ENCODE measurements around the gene SMPX.

The SMPX gene

DNA sequence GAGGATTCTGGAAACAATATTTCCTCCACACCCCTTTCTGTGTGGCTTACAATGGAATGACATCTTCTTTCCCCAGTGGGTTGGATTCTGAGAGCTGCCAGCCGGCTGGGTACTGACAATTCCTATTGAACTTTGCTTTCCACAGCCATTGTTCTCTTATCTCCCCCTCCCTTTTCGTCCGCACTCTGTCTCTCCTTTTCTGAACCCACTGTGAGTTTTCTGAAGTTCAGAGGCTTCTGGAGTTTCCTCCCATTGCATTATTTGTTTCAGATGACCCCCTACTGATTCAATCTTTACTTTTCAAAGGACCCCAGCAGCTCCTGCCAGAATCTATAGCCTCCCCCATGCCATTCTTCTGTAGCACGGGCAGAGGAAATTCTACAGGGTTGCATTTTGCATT is 10.4 kb downstream of the SMPX start:
- H3K9me3 ChIP-seq (replicated peaks in 1 of 11) = no peaks in the 10 kb centered on the region
- no peak overlapping the region for H3K4me2 ChIP-seq
- H3K4me3 ChIP-seq = no peak overlapping the region
- H4K20me1 ChIP-seq = no peaks in the 10 kb centered on the region
- H3K27ac ChIP-seq = no peak overlapping the region
- H3K36me3 ChIP-seq = no peaks in the 10 kb centered on the region
- no peak overlapping the region for H3K9ac ChIP-seq
- no peak for TF ChIP-seq Cebpa-rat (IDR thresholded peaks at IDR 0.05)
- no peaks in the 10 kb centered on the region; a peak in 2 of 20 replicates for H3K4me1 ChIP-seq
- H3K27me3 ChIP-seq = no peaks in the 10 kb centered on the region

DNA sequence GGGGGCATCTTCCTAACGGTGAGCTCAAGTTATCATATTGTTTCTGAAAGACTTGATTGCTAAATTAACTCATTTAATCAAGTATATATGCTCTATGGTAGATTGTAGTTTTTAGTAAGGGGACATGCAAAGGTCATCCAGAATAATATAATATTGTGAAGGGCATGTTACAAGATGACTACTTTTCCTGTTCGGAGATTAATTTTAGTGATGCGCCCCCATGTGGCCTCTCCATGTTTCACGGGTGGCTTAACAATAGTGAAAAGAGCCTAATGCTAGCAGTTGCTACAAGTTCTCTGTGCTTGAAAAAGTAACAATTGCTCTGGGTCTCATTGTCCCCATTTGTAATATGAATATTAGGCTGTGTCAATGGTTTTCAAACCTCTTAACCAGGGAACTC is 12.2 kb downstream of the SMPX start:
- no peaks in the 10 kb centered on the region for H3K9me3 ChIP-seq (replicated peaks in 1 of 11)
- TF ChIP-seq Cebpa-rat (IDR thresholded peaks at IDR 0.05) = no peak
- no peak overlapping the region for H3K4me2 ChIP-seq
- H3K27me3 ChIP-seq = no peaks in the 10 kb centered on the region
- no peaks in the 10 kb centered on the region for H3K36me3 ChIP-seq
- peaks cover 0 to 18% (median 16%) of the 10 kb centered on the region in 10 experiments; a peak in 12 of 20 replicates for H3K4me1 ChIP-seq
- no peak overlapping the region for H3K4me3 ChIP-seq
- H4K20me1 ChIP-seq = no peaks in the 10 kb centered on the region
- no peak overlapping the region for H3K27ac ChIP-seq
- no peak overlapping the region for H3K9ac ChIP-seq

DNA sequence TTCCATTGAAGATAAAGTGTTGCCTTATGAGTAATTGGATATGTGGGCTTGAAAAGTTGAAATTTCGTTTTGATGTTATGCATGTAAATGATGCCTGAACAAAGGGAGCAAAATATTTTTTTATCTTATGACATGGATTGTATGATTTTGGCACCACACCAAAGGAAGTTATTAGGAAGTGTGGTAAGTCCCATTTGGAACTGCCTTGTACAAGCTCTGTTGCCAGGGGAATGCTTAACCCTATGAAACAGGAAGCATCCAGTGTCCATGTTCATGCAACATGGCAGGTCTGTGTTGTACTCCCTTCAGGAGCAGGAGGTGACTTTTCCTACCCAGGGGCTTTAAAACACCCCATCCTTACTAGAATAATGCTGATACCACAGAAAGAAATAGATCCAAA is 13.2 kb downstream of the SMPX start:
- Histone ChIP-seq H3K36me3 (no peaks in the 10 kb centered on the region), H4K20me1 (no peaks in the 10 kb centered on the region), H3K27ac (no peak overlapping the region), H3K27me3 (no peaks in the 10 kb centered on the region), H3K9me3 (replicated peaks in 1 of 11) (no peaks in the 10 kb centered on the region), H3K4me3 (no peak overlapping the region), H3K9ac (no peak overlapping the region), H3K4me2 (no peak overlapping the region), H3K4me1 (peaks cover 0 to 21% (median 16%) of the 10 kb centered on the region in 10 experiments; a peak in 12 of 20 replicates)
- no peak for TF ChIP-seq Cebpa-rat (IDR thresholded peaks at IDR 0.05)

DNA sequence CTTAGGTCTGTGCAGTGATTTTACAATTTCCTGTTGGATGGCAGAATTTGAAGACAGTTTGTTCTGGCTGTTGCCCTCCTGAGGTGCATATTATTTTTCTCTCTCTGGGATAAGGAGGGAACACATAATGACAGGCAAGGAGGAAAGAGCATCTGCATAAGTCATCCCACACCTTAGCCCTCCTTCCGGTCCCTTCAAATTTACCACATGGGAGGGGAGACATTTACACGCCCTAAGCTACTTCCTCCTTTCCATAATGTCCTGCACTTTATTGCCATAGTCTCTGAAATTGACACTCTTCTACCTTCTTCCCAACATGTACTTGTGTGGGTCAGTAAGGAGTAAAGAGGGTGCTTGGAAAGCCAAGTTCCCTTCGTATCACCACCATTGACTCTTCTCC is 13.9 kb downstream of the SMPX start:
- no peaks in the 10 kb centered on the region for H3K36me3 ChIP-seq
- H4K20me1 ChIP-seq = no peaks in the 10 kb centered on the region
- TF ChIP-seq Cebpa-rat (IDR thresholded peaks at IDR 0.05) = no peak
- peaks cover 0 to 21% (median 16%) of the 10 kb centered on the region in 10 experiments; a peak in 12 of 20 replicates for H3K4me1 ChIP-seq
- H3K9me3 ChIP-seq (replicated peaks in 1 of 11) = no peaks in the 10 kb centered on the region
- H3K27me3 ChIP-seq = no peaks in the 10 kb centered on the region
- no peak overlapping the region for H3K27ac ChIP-seq
- no peak overlapping the region for H3K9ac ChIP-seq
- H3K4me3 ChIP-seq = no peak overlapping the region
- no peak overlapping the region for H3K4me2 ChIP-seq

DNA sequence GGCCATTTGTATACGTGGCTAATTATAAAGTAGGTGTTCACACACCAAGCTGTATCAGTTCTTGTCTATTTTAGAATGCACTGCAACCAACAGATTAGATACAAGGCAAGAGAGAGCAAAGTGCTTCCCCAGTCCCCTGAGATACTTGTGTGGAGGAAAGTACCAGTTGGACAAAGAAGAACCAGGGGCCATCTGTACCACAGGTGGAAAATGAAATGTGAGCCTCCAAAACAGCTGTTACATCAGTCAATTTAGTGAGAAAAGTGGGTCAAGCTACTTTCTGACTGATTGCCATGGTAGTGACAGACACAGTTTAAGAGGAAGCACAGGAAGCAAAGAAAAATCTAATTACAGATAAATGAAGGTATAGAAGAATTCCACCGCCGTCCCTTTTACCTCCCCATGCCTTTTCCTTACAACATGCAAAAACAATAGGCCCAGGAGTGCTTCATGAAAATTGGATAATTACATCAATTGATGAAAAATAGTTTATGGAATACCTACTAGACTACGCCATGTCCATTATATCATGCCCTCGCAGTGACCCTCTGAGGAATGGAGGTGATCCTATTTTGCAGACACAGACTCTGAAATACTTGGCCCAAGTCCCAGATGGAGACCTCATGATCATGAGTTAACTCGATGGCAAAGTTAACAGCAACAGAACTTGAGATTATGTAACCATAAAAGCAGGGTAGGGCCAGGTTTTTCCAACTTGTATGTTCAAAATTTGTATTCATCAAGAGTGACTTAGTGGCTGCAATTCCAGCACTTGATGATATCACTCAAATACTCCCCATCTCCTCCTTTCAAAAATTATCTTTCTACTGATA is 15.8 kb downstream of the SMPX start:
- Histone ChIP-seq H3K27ac (no peak overlapping the region), H4K20me1 (no peaks in the 10 kb centered on the region), H3K9ac (no peak overlapping the region), H3K36me3 (no peaks in the 10 kb centered on the region), H3K4me3 (no peak overlapping the region), H3K9me3 (replicated peaks in 1 of 11) (no peaks in the 10 kb centered on the region), H3K4me2 (peak overlapping the region in 7 of 11 experiments; percentile 21 to 55 (median 44); a peak in 13 of 22 replicates), H3K27me3 (no peaks in the 10 kb centered on the region), H3K4me1 (peaks cover 0 to 21% (median 16%) of the 10 kb centered on the region in 10 experiments; a peak in 12 of 20 replicates)
- TF ChIP-seq Cebpa-rat (IDR thresholded peaks at IDR 0.05) = no peak

DNA sequence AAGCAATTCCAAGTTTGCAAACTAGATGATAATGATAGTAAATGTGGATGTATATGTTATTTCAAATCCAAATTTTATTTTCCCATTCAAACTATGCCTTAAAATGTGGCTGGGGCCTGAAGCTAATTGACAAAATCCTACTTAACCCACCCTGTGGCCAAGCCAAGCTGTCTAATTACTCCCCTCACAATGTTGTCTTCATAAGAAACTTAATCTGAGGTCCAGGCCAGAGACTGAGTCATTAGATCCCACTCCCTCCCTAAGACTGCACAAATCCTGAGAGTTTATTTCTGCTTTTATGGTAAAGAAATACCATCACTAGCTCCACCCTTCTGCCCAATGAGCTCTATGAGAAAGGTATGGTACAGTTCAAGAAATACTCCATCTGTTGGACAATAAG is 16.6 kb downstream of the SMPX start:
- TF ChIP-seq Cebpa-rat (IDR thresholded peaks at IDR 0.05) = no peak
- Histone ChIP-seq H3K9ac (no peak overlapping the region), H3K4me2 (peak overlapping the region in 7 of 11 experiments; percentile 18 to 55 (median 44); a peak in 10 of 22 replicates), H4K20me1 (no peaks in the 10 kb centered on the region), H3K9me3 (replicated peaks in 1 of 11) (no peaks in the 10 kb centered on the region), H3K4me1 (peaks cover 0 to 21% (median 16%) of the 10 kb centered on the region in 10 experiments; a peak in 12 of 20 replicates), H3K27ac (no peak overlapping the region), H3K27me3 (no peaks in the 10 kb centered on the region), H3K36me3 (no peaks in the 10 kb centered on the region), H3K4me3 (no peak overlapping the region)

DNA sequence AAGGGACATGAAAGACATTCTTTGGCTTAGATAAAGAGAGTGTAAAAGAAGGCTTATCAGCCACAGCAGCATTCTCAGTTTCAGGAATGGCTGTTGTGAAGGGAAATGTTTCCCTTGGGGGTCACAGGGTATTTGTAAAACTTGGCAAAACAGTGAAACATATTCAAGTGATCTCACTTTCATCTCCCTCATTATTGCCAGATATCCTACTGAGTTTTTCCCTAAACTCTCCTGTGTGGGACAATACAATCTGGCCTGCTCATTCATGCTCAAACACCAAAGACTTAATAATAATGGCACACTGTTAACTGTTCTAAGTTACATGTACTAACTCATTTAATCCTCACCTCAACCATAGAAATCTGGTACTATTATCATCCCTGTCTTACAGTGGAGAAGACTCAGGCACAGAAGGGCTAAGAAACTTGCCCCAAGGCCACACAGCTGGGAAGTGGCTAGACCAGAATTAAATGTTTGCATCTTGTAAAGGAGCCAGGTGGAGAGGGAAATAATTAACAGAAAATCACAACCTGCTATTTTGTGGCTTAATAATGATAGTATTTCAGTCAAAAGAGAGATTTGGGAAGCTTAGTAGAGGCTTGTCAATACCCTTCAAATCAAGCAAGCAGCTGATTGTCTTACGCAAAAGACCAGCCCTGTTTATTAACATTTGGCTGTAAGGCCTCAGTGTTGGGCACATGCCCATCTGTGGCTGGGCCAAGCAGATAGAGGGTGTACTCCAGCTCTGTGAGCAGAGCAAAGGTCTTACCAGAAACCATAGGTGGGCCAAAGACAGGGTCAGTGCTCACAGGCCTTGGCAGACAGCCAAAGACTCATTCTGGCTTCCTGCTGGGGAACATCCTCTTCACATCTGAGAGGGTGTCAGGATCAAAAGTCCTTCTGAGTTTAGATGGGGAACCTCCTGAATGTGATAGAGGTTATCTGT is 17.3 kb downstream of the SMPX start:
- no peak overlapping the region for H3K27ac ChIP-seq
- peak overlapping the region in 7 of 11 experiments; percentile 18 to 55 (median 44); a peak in 7 of 22 replicates for H3K4me2 ChIP-seq
- no peaks in the 10 kb centered on the region for H4K20me1 ChIP-seq
- H3K36me3 ChIP-seq = no peaks in the 10 kb centered on the region
- H3K9me3 ChIP-seq (replicated peaks in 1 of 11) = no peaks in the 10 kb centered on the region
- H3K4me3 ChIP-seq = no peak overlapping the region
- TF ChIP-seq Cebpa-rat (IDR thresholded peaks at IDR 0.05) = no peak
- no peak overlapping the region for H3K9ac ChIP-seq
- no peaks in the 10 kb centered on the region for H3K27me3 ChIP-seq
- peaks cover 0 to 21% (median 16%) of the 10 kb centered on the region in 10 experiments; a peak in 12 of 20 replicates for H3K4me1 ChIP-seq

DNA sequence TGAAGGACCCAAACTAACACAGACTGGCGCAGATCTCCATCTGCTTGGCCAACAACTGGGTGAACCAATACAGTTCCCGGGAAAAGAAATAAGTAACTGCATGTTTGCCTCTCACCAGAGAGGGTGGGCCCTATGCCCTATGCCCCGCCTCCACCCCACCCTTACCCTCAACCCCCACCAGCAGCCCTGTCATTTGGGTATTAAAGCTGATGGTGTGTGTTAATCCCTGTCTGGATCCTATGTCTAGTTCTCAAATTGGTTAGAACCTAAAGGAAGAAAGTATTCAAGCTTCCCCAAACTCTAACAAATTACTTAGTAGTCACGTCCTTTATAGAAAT is 19.0 kb downstream of the SMPX start:
- Histone ChIP-seq H3K27ac (no peak overlapping the region), H3K27me3 (no peaks in the 10 kb centered on the region), H3K4me3 (no peak overlapping the region), H3K4me1 (peaks cover 0 to 21% (median 16%) of the 10 kb centered on the region in 10 experiments; a peak in 12 of 20 replicates), H4K20me1 (no peaks in the 10 kb centered on the region), H3K4me2 (no peak overlapping the region), H3K36me3 (no peaks in the 10 kb centered on the region), H3K9ac (no peak overlapping the region), H3K9me3 (replicated peaks in 1 of 11) (no peaks in the 10 kb centered on the region)
- no peak for TF ChIP-seq Cebpa-rat (IDR thresholded peaks at IDR 0.05)

DNA sequence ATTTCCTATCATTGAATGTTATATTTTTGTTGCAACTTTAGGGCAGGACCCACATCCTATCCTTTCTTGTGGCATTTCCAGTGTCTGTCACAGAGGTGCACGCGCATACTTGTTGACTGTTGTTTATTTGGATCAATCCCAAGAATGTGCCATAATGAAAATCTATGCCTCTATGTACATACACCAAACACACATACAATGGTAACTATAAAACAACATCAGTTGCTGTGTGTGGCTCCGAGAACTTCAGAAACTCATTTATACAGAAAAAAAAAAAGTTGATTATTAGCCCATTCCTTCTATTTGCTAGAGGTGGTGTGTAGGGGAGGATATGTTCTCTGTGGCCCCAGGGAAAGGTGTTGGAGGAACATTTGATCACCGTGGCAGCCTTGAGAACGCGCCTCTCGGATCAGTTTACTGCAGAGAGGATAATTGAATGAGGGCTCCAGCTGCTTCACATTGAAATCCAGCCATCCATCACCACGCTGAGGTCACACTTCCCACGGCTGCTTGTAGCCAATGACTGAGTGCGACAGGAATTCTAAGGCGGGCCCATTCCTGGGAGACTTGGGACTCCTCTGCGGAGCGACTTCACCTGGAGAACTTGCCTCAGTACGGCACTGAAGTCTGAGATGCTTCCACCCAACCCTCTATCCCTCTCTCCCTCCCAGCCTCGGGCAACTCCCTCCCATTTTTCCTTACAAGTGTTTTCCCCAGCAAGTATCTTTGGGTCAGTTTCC is 19.5 kb downstream of the SMPX start:
- H4K20me1 ChIP-seq = no peaks in the 10 kb centered on the region
- no peaks in the 10 kb centered on the region for H3K36me3 ChIP-seq
- no peak overlapping the region for H3K9ac ChIP-seq
- no peaks in the 10 kb centered on the region for H3K9me3 ChIP-seq (replicated peaks in 1 of 11)
- H3K4me3 ChIP-seq = no peak overlapping the region
- H3K4me1 ChIP-seq = peaks cover 0 to 21% (median 16%) of the 10 kb centered on the region in 10 experiments; a peak in 12 of 20 replicates
- H3K27ac ChIP-seq = no peak overlapping the region
- no peak overlapping the region for H3K4me2 ChIP-seq
- H3K27me3 ChIP-seq = no peaks in the 10 kb centered on the region
- no peak for TF ChIP-seq Cebpa-rat (IDR thresholded peaks at IDR 0.05)
